Measurements from ENCODE around the gene C1orf21. TPM values are rescaled to one million over a fixed set of nuclear protein-coding genes. Genes with fewer than 3 reads are reported as not detected.

The C1orf21 gene
- polyA plus RNA-seq, 3 donors: 0.23 to 1.1 (median 0.28) TPM

DNA sequence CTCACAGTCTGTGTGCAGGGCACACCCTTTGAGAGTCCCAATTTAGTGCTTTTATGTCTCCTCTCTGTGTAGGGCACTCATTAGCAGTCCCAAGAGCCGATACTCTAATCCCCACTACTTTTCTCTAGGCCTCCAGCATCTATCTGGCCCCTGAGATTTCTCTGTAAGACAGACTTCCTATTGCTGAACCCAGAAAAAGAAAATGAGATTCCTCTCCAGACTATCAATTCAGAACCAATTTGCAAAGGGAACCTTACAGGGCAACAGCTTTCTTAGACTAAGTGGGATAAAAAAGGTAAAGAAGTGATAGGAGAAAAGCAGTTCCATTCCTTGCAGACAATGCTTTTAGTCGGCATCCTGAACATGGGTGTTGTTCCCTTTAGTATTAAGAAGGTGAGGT is 195.6 kb downstream of the C1orf21 start:
- H3K4me3 ChIP-seq (replicated peaks in 1 of 3; ENCODE audit: low read depth in 2 of 3, low read length in 3 of 3): no peak overlapping the region
- Mint-ChIP-seq H3K27me3 (ENCODE audit: low read depth in 3 of 3) (no peaks in the 10 kb centered on the region), H3K9me3 (peaks cover 4 to 13% (median 5%) of the 10 kb centered on the region in 7 donors), H3K4me3 (no peak overlapping the region), H3K27ac (no peak overlapping the region), H3K4me1 (peaks cover 3% of the 10 kb centered on the region), H3K36me3 (no peaks in the 10 kb centered on the region)
- intact Hi-C loops (cut with micrococcal nuclease): no loop called here
- H3K9ac ChIP-seq (ENCODE audit: insufficient read depth, low read length, poor library complexity, severe bottlenecking): no peak overlapping the region
- H3K9me3 ChIP-seq (replicated peaks in 1 of 2; ENCODE audit: control insufficient read depth in 1 of 2, insufficient read depth in 1 of 2, low read length in 2 of 2): peaks cover 0 to 5% of the 10 kb centered on the region in 2 donors
- WGBS (ENCODE audit: insufficient coverage): 100% methylated on average over 2 of the region's 2 CpGs
- H3K27me3 ChIP-seq (ENCODE audit: control insufficient read depth in 2 of 2, insufficient read depth in 2 of 2, low read length in 2 of 2): no peaks in the 10 kb centered on the region
- no peaks in the 10 kb centered on the region for H3K36me3 ChIP-seq (replicated peaks in 1 of 2; ENCODE audit: control insufficient read depth in 1 of 2, insufficient read depth in 2 of 2, low read length in 2 of 2)
- H2AFZ ChIP-seq (ENCODE audit: insufficient read depth, low read depth, low read length, poor library complexity, severe bottlenecking): no peak overlapping the region
- no peaks in the 10 kb centered on the region for H3K4me1 ChIP-seq (ENCODE audit: control insufficient read depth in 1 of 2, insufficient read depth in 2 of 2, low read length in 2 of 2)
- H3K79me2 ChIP-seq (ENCODE audit: insufficient read depth, low read length): no peaks in the 10 kb centered on the region
- H4K20me1 ChIP-seq (ENCODE audit: insufficient read depth, low read length): no peaks in the 10 kb centered on the region
- TF ChIP-seq, protein P1, sequence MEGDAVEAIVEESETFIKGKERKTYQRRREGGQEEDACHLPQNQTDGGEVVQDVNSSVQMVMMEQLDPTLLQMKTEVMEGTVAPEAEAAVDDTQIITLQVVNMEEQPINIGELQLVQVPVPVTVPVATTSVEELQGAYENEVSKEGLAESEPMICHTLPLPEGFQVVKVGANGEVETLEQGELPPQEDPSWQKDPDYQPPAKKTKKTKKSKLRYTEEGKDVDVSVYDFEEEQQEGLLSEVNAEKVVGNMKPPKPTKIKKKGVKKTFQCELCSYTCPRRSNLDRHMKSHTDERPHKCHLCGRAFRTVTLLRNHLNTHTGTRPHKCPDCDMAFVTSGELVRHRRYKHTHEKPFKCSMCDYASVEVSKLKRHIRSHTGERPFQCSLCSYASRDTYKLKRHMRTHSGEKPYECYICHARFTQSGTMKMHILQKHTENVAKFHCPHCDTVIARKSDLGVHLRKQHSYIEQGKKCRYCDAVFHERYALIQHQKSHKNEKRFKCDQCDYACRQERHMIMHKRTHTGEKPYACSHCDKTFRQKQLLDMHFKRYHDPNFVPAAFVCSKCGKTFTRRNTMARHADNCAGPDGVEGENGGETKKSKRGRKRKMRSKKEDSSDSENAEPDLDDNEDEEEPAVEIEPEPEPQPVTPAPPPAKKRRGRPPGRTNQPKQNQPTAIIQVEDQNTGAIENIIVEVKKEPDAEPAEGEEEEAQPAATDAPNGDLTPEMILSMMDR (IDR thresholded peaks at IDR 0.05): no peak
- no peak overlapping the region for H3K4me2 ChIP-seq (replicated peaks; ENCODE audit: extremely low read depth, low read length, poor library complexity, severe bottlenecking)
- H3K27ac ChIP-seq (ENCODE audit: low read depth in 1 of 2, low read length in 2 of 2): no peak overlapping the region
- no peak for DNase-seq

DNA sequence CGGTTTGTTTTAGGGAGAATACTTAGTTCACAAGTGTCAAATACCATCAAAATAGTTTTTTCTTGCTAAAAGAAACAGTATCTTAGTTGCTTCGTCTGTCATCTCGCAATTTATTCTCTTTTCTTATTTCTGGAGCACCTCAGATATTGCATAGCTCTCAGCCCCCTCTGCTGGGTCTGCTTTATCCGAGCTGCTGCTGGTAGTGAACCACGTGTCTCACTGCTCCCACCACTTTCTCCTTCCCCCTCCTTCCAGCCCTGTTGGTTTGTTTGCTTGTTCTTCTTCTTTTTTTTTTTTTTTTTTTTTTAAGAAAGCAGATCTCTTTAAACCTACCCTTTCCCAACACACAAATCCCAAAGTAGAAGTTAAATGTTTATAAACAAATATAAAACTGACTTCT is 197.0 kb downstream of the C1orf21 start:
- H3K27me3 ChIP-seq (ENCODE audit: control insufficient read depth in 2 of 2, insufficient read depth in 2 of 2, low read length in 2 of 2): no peaks in the 10 kb centered on the region
- no peaks in the 10 kb centered on the region for H4K20me1 ChIP-seq (ENCODE audit: insufficient read depth, low read length)
- DNase-seq: no peak
- peaks cover 0 to 5% of the 10 kb centered on the region in 2 donors for H3K9me3 ChIP-seq (replicated peaks in 1 of 2; ENCODE audit: control insufficient read depth in 1 of 2, insufficient read depth in 1 of 2, low read length in 2 of 2)
- H3K9me3 Mint-ChIP-seq: peaks cover 4 to 13% (median 5%) of the 10 kb centered on the region in 7 donors
- H2AFZ ChIP-seq (ENCODE audit: insufficient read depth, low read depth, low read length, poor library complexity, severe bottlenecking): no peak overlapping the region
- no peaks in the 10 kb centered on the region for H3K36me3 Mint-ChIP-seq
- H3K4me1 ChIP-seq (ENCODE audit: control insufficient read depth in 1 of 2, insufficient read depth in 2 of 2, low read length in 2 of 2): no peaks in the 10 kb centered on the region
- H3K4me2 ChIP-seq (replicated peaks; ENCODE audit: extremely low read depth, low read length, poor library complexity, severe bottlenecking): no peak overlapping the region
- no peaks in the 10 kb centered on the region for H3K27me3 Mint-ChIP-seq (ENCODE audit: low read depth in 3 of 3)
- no peak overlapping the region for H3K4me3 Mint-ChIP-seq
- intact Hi-C loops (cut with micrococcal nuclease): no loop called here
- no peak overlapping the region for H3K4me3 ChIP-seq (replicated peaks in 1 of 3; ENCODE audit: low read depth in 2 of 3, low read length in 3 of 3)
- TF ChIP-seq, protein P1 (IDR thresholded peaks at IDR 0.05): no peak
- 60% methylated on average over 2 of the region's 5 CpGs for WGBS (ENCODE audit: insufficient coverage)
- no peak overlapping the region for H3K27ac Mint-ChIP-seq
- peaks cover 3% of the 10 kb centered on the region for H3K4me1 Mint-ChIP-seq
- no peaks in the 10 kb centered on the region for H3K79me2 ChIP-seq (ENCODE audit: insufficient read depth, low read length)
- no peak overlapping the region for H3K9ac ChIP-seq (ENCODE audit: insufficient read depth, low read length, poor library complexity, severe bottlenecking)
- H3K27ac ChIP-seq (ENCODE audit: low read depth in 1 of 2, low read length in 2 of 2): no peak overlapping the region
- H3K36me3 ChIP-seq (replicated peaks in 1 of 2; ENCODE audit: control insufficient read depth in 1 of 2, insufficient read depth in 2 of 2, low read length in 2 of 2): no peaks in the 10 kb centered on the region
